ENCODE measurements around the gene PSMD14. TPM values are rescaled to one million over a fixed set of nuclear protein-coding genes. Genes with fewer than 3 reads are reported as not detected.

PSMD14 gene
- total RNA-seq, 1 donor from 2014 or later: 45.5 TPM

GRCh38 chr2:161419638-161420190 is 111.5 kb downstream of the PSMD14 start:
- no peak for DNase-seq

GRCh38 chr2:161420406-161421074 is 112.3 kb downstream of the PSMD14 start:
- no peak for DNase-seq

- no peak for DNase-seq
Measured at GRCh38 chr2:161421686-161422085, 113.5 kb downstream of the PSMD14 start.

GRCh38 chr2:161422816-161423403 is 114.7 kb downstream of the PSMD14 start:
- no peak for DNase-seq

GRCh38 chr2:161423421-161424393 is 115.5 kb downstream of the PSMD14 start:
- DNase-seq: no peak

GRCh38 chr2:161424394-161424769 is 116.2 kb downstream of the PSMD14 start:
- DNase-seq: no peak

- no peak for DNase-seq
Measured at GRCh38 chr2:161424891-161425727, 116.9 kb downstream of the PSMD14 start.

- DNase-seq: no peak
Measured at GRCh38 chr2:161425728-161426454, 117.7 kb downstream of the PSMD14 start.

- no peak for DNase-seq
Measured at GRCh38 chr2:161426455-161426921, 118.3 kb downstream of the PSMD14 start.

- peak; percentile 13 for DNase-seq
Measured at GRCh38 chr2:161426922-161427663, 118.9 kb downstream of the PSMD14 start.

GRCh38 chr2:161427664-161428587 is 119.7 kb downstream of the PSMD14 start:
- no peak for DNase-seq

GRCh38 chr2:161430386-161430785 is 122.2 kb downstream of the PSMD14 start:
- no peak for DNase-seq

- DNase-seq: no peak
Measured at GRCh38 chr2:161432107-161432506, 123.9 kb downstream of the PSMD14 start.

- no peak for DNase-seq
Measured at GRCh38 chr2:161434118-161434517, 125.9 kb downstream of the PSMD14 start.

- DNase-seq: no peak
Measured at GRCh38 chr2:161436411-161436810, 128.2 kb downstream of the PSMD14 start.

GRCh38 chr2:161438598-161438997 is 130.4 kb downstream of the PSMD14 start:
- no peak for DNase-seq

- no peak for DNase-seq
Measured at GRCh38 chr2:161445097-161445496, 136.9 kb downstream of the PSMD14 start.

GRCh38 chr2:161448431-161448830 is 140.2 kb downstream of the PSMD14 start:
- DNase-seq: no peak
